HEK293 (cell line): Measurements from ENCODE around the gene TNIK.

Experiments used
- CTCF ChIA-PET: fragments of 350-600 bp; formaldehyde crosslinking; extraction: SDS; loops from one replicate; lab custom pipeline; 2021; ENCODE audit warnings: antibody characterized with exemption; lab: Yijun Ruan, JAX
- POLR2A ChIA-PET: fragments of 300-600 bp; formaldehyde crosslinking; extraction: SDS; loops from one replicate; lab custom pipeline; 2020; ENCODE audit warnings: antibody characterized with exemption, inconsistent platforms; lab: Yijun Ruan, JAX
- H3K27ac ChIP-seq: fragments of 200-500 bp; sonication (Bioruptor generic); 2 replicates; pipeline ENCODE4 v1.5.1; 2014; ENCODE audit warnings: low read depth, low read length, control low read depth, inconsistent platforms; ENCODE audit errors: extremely low read depth
- H3K36me3 ChIP-seq, 2 experiments: fragments of 200-500 bp in 1 of 2; sonication (Bioruptor generic) in 1 of 2; 1 replicate in 1 of 2; 2 replicates in 1 of 2; pipeline ENCODE4 v1.5.1; 2014 to 2017; ENCODE audit warnings: inconsistent platforms in 2 of 2, low read length in 2 of 2; ENCODE audit not compliant: control insufficient read depth in 2 of 2, insufficient read depth in 1 of 2
- H3K4me1 ChIP-seq: fragments of 200-500 bp; sonication (Bioruptor generic); 2 replicates; pipeline ENCODE4 v1.5.1; 2014; ENCODE audit warnings: mild to moderate bottlenecking, low read length, inconsistent platforms; ENCODE audit not compliant: control insufficient read depth, insufficient read depth
- H3K4me3 ChIP-seq: 2 replicates; pipeline ENCODE4 v1.5.1; 2011; ENCODE audit warnings: low read depth, mild to moderate bottlenecking, control low read depth, low read length, moderate library complexity
- H3K9me3 ChIP-seq: fragments of 200-500 bp; sonication (Bioruptor generic); 2 replicates; pipeline ENCODE4 v1.5.1; 2014; ENCODE audit warnings: low read depth, low read length, inconsistent platforms; ENCODE audit not compliant: control insufficient read depth, insufficient read depth
- BCL11B ChIP-seq: fragments of 450-650 bp; formaldehyde crosslinking; IDR thresholded peaks from 2 replicates; pipeline ENCODE4 v1.5.1; 2016; ENCODE audit warnings: low read depth, missing biosample characterization, missing genetic modification characterization
- FEZF1 ChIP-seq: fragments of 450-650 bp; formaldehyde crosslinking; IDR thresholded peaks from 2 replicates; pipeline ENCODE4 v1.5.1; 2016; ENCODE audit warnings: missing biosample characterization, missing genetic modification characterization
- HOXC10 ChIP-seq: sonication (generic); formaldehyde crosslinking; IDR thresholded peaks from 2 replicates; pipeline ENCODE4 v1.8.1; 2023; ENCODE audit warnings: mild to moderate bottlenecking, missing genetic modification reagents
- IKZF3 ChIP-seq: fragments of 450-650 bp; IDR thresholded peaks from 2 replicates; pipeline ENCODE4 v1.5.0; 2018; ENCODE audit warnings: missing biosample characterization, mild to moderate bottlenecking, missing genetic modification characterization, moderate library complexity
- KLF9 ChIP-seq: fragments of 450-650 bp; formaldehyde crosslinking; IDR thresholded peaks from 2 replicates; pipeline ENCODE4 v1.5.1; 2016; ENCODE audit warnings: missing biosample characterization, missing genetic modification characterization, low read depth
- RBAK ChIP-seq: fragments of 450-650 bp; formaldehyde crosslinking; IDR thresholded peaks from 2 replicates; pipeline ENCODE4 v1.5.1; 2016; ENCODE audit warnings: missing biosample characterization, missing genetic modification characterization
- SP2 ChIP-seq: fragments of 450-650 bp; formaldehyde crosslinking; IDR thresholded peaks from 2 replicates; pipeline ENCODE4 v1.5.1; 2016; ENCODE audit warnings: missing biosample characterization, missing genetic modification characterization
- SP3 ChIP-seq: fragments of 450-650 bp; formaldehyde crosslinking; IDR thresholded peaks from 2 replicates; pipeline ENCODE4 v1.5.1; 2016; ENCODE audit warnings: missing biosample characterization, missing genetic modification characterization
- ZBTB17 ChIP-seq: fragments of 450-650 bp; formaldehyde crosslinking; IDR thresholded peaks from 2 replicates; pipeline ENCODE4 v1.5.1; 2016; ENCODE audit warnings: missing biosample characterization, missing genetic modification characterization
- ZBTB7A ChIP-seq: fragments of 450-650 bp; formaldehyde crosslinking; IDR thresholded peaks from 2 replicates; pipeline ENCODE4 v1.5.1; 2016; ENCODE audit warnings: low read depth, missing biosample characterization, missing genetic modification characterization
- ZNF416 ChIP-seq: fragments of 450-650 bp; formaldehyde crosslinking; IDR thresholded peaks from 2 replicates; pipeline ENCODE4 v1.5.1; 2016; ENCODE audit warnings: missing biosample characterization, missing genetic modification characterization
- ZNF623 ChIP-seq: fragments of 450-650 bp; formaldehyde crosslinking; IDR thresholded peaks from 2 replicates; pipeline ENCODE4 v1.5.1; 2016; ENCODE audit warnings: missing biosample characterization, missing genetic modification characterization
- ZNF654 ChIP-seq: fragments of 450-650 bp; formaldehyde crosslinking; IDR thresholded peaks from 2 replicates; pipeline ENCODE4 v1.5.1; 2016; ENCODE audit warnings: low read depth, missing biosample characterization, missing genetic modification characterization
- ZSCAN30 ChIP-seq: fragments of 450-650 bp; IDR thresholded peaks from 2 replicates; pipeline ENCODE4 v1.5.1; 2018; ENCODE audit warnings: missing biosample characterization, mild to moderate bottlenecking, missing genetic modification characterization, moderate library complexity
- TF ChIP-seq, protein P1 (sequence below): fragments of 450-650 bp; formaldehyde crosslinking; IDR thresholded peaks from 2 replicates; pipeline ENCODE4 v1.5.1; 2016; ENCODE audit warnings: missing biosample characterization, missing genetic modification characterization
- TF ChIP-seq, protein P2 (sequence below): fragments of 450-650 bp; formaldehyde crosslinking; IDR thresholded peaks from 2 replicates; pipeline ENCODE4 v1.5.1; 2016; ENCODE audit warnings: missing biosample characterization, missing genetic modification characterization
- TF ChIP-seq, protein P3 (sequence below): fragments of 450-650 bp; formaldehyde crosslinking; IDR thresholded peaks from 2 replicates; pipeline ENCODE4; 2016; ENCODE audit warnings: missing biosample characterization, missing genetic modification characterization

TNIK gene

DNA sequence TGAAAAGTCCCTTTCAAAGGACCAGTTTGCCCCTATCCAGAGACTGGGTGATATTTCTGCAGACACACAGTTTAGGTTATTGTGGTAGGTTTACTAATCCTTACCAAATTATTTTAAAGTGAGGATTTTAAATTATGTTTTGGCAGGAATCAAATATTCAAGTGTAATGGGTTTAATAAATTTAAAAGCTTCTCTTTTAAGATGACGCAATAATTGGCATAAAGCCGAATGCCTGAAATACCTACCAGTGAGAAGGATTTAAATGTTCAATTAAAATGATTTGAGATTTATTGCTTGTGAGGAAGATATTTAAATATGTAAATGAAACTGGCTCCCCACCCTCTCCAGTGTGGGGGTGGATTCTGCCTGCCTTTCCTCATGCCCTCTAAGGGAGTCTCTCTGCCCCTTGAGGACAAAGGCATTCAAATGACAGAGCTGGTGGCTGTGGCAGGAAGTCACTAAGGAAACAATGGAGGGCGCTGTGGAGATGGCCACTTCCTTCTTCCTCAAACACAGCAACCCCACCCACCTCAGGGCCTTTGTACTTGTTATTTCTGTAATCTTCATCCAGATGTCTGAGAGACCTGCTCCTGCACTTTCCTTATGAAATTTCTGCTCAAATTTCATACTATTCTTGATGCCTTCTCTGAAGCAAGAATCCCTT lies 131.7 kb downstream of the TNIK start:
- TF ChIP-seq KLF9 (tag by site-specific recombination) (no peak), FEZF1 (peak; percentile 41; the same call in 1 of the 2 replicates), RBAK (no peak), ZBTB7A (tag by site-specific recombination) (no peak), IKZF3 (tag by site-specific recombination) (0 out of 2 replicates have a peak, but pooled peaks have one; percentile 21), SP2 (tag by site-specific recombination) (no peak), ZNF623 (peak; percentile 85), ZSCAN30 (tag by site-specific recombination) (0 out of 2 replicates have a peak, but pooled peaks have one; percentile 12), ZNF654 (peak; percentile 22; the same call in 1 of the 2 replicates), ZBTB17 (peak; percentile 29; the same call in 1 of the 2 replicates)
- TF ChIP-seq, protein P1, sequence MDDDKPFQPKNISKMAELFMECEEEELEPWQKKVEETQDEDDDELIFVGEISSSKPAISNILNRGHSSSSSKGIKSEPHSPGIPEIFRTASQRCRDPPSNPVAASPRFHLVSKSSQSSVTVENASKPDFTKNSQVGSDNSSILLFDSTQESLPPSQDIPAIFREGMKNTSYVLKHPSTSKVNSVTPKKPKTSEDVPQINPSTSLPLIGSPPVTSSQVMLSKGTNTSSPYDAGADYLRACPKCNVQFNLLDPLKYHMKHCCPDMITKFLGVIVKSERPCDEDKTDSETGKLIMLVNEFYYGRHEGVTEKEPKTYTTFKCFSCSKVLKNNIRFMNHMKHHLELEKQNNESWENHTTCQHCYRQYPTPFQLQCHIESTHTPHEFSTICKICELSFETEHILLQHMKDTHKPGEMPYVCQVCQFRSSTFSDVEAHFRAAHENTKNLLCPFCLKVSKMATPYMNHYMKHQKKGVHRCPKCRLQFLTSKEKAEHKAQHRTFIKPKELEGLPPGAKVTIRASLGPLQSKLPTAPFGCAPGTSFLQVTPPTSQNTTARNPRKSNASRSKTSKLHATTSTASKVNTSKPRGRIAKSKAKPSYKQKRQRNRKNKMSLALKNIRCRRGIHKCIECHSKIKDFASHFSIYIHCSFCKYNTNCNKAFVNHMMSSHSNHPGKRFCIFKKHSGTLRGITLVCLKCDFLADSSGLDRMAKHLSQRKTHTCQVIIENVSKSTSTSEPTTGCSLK (tag by site-specific recombination) = no peak
- TF ChIP-seq, all 188 proteins: peak for 6
- CTCF ChIA-PET = interaction anchor here (0.6 to 1.8 kb wide), 6 partner anchors 9 to 238 kb away, joined by 3 to 9 read pairs (median 4); no protein-coding TSS in a partner anchor
- POLR2A ChIA-PET = interaction anchor here (1.2 kb wide), 1 partner anchor 132 kb away, joined by 6 read pairs; the partner anchor contains the start of gene TNIK
- no peaks in the 10 kb centered on the region for H3K9me3 ChIP-seq
- H3K4me3 ChIP-seq = no peak overlapping the region
- H3K36me3 ChIP-seq = no peaks in the 10 kb centered on the region
- no peaks in the 10 kb centered on the region; the same call in 1 of the 2 replicates for H3K4me1 ChIP-seq
- no peak overlapping the region for H3K27ac ChIP-seq

DNA sequence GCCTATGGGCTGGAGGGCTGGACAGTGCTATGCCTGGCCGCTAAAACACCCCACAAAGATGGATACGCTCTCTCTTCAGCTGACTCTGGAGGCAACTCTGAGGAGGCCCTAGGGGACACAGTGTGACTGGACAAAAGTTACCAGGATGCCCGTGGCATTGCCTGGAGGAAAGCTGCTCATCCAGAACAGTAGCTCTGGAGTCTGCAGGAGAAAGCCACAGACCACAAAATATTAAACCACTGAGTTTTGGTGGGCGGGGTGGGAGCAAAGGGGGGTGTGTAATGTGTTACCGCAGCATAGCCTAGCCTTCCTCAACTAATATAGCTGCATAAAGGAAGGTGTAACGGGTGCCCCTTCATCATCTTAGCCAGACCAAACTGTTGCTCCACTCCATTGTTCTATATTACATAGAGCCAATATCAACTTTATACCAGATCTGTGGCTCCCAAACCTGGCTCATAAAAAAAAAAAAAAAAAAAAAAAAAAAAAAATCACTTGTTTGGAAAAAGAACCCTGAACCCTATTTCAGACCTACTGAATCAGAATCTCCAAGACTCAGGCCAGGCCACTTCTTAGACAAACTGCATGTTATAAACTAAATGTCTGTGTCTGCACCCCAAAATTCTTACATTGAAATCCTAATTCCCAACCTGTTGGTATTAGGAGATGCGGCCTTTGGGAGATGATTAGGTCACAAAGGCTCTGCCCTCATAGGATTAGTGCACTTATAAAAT lies 132.6 kb downstream of the TNIK start:
- Histone ChIP-seq H3K36me3 (no peaks in the 10 kb centered on the region), H3K9me3 (no peaks in the 10 kb centered on the region), H3K4me1 (no peaks in the 10 kb centered on the region; the same call in 1 of the 2 replicates), H3K27ac (no peak overlapping the region), H3K4me3 (no peak overlapping the region)
- TF ChIP-seq BCL11B (tag by site-specific recombination) = no peak
- TF ChIP-seq, protein P2, sequence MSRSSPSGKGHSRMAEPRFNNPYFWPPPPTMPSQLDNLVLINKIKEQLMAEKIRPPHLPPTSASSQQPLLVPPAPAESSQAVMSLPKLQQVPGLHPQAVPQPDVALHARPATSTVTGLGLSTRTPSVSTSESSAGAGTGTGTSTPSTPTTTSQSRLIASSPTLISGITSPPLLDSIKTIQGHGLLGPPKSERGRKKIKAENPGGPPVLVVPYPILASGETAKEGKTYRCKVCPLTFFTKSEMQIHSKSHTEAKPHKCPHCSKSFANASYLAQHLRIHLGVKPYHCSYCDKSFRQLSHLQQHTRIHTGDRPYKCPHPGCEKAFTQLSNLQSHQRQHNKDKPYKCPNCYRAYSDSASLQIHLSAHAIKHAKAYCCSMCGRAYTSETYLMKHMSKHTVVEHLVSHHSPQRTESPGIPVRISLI (tag by site-specific recombination) = peak; percentile 76
- TF ChIP-seq SP3 (tag by site-specific recombination) = no peak
- TF ChIP-seq HOXC10 = no peak
- TF ChIP-seq ZNF416 (tag by site-specific recombination) = no peak
- TF ChIP-seq, protein P3, sequence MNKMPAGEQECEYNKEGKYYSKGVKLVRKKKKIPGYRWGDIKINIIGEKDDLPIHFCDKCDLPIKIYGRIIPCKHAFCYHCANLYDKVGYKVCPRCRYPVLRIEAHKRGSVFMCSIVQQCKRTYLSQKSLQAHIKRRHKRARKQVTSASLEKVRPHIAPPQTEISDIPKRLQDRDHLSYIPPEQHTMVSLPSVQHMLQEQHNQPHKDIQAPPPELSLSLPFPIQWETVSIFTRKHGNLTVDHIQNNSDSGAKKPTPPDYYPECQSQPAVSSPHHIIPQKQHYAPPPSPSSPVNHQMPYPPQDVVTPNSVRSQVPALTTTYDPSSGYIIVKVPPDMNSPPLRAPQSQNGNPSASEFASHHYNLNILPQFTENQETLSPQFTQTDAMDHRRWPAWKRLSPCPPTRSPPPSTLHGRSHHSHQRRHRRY (tag by site-specific recombination) = no peak
- TF ChIP-seq KLF9 (tag by site-specific recombination) = no peak
- ChIA-PET POLR2A (interaction anchor here (0.5 kb wide), 1 partner anchor 202 kb away, joined by 3 read pairs; no protein-coding TSS in a partner anchor), CTCF (interaction anchor here (0.6 to 1.8 kb wide), 3 partner anchors 8 to 239 kb away, joined by 3 to 9 read pairs (median 7); no protein-coding TSS in a partner anchor)
